Measurements from ENCODE around the gene NRXN3.

NRXN3 gene

DNA sequence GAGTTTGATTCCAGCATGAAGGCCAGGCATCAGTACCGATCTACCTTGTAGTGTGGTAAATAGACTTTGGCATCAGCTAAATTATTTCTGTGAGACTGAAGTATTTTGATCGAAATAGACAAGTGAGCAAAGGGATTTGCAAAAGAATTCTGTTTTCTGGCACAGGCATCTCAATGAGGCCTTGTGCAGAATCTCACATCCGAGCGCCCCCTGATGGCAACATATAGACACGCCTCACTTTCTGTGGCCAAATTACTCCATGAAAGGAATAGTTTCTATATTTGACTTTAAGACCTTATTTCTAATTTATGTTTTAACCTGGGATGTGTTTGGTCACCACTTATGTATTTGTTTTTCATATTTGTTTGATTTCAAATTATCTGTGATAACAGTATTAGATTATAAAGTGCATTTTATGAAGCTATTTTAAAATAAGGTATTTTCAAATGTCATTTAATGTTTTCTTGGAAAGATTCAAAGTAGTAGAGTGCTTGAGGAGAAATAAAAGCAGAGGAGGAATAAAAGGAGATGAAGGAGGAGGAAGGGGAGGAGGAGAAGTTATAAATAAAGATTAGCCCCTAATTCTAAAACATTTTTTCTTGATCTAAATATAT is 731.9 kb downstream of the NRXN3 start:
- Histone ChIP-seq H3K4me3 (ENCODE audit: low read depth in 1 of 2, low read length in 2 of 2) (no peak overlapping the region), H3K4me1 (ENCODE audit: insufficient read depth, low read length) (no peaks in the 10 kb centered on the region), H3K9me3 (ENCODE audit: low read length) (no peaks in the 10 kb centered on the region), H3K9ac (ENCODE audit: low read length) (no peak overlapping the region), H3K36me3 (ENCODE audit: insufficient read depth, low read length) (no peaks in the 10 kb centered on the region), H3K27me3 (ENCODE audit: control insufficient read depth in 1 of 2, insufficient read depth in 2 of 2, low read length in 2 of 2) (no peaks in the 10 kb centered on the region), H3K27ac (ENCODE audit: low read depth, low read length) (no peak overlapping the region)

GRCh38 chr14:78904094-78904493 is 733.9 kb downstream of the NRXN3 start:
- Histone ChIP-seq H3K9ac (ENCODE audit: low read length) (no peak overlapping the region), H3K27me3 (ENCODE audit: control insufficient read depth in 1 of 2, insufficient read depth in 2 of 2, low read length in 2 of 2) (no peaks in the 10 kb centered on the region)

GRCh38 chr14:78917462-78917861 is 747.3 kb downstream of the NRXN3 start:
- H3K27ac ChIP-seq (ENCODE audit: low read depth, low read length), result no peak overlapping the region
- no peak overlapping the region for H3K9ac ChIP-seq (ENCODE audit: low read length)
- no peaks in the 10 kb centered on the region for H3K4me1 ChIP-seq (ENCODE audit: insufficient read depth, low read length)
- no peaks in the 10 kb centered on the region for H3K9me3 ChIP-seq (ENCODE audit: low read length)
- no peak overlapping the region for H3K4me3 ChIP-seq (ENCODE audit: low read depth in 1 of 2, low read length in 2 of 2)
- H3K36me3 ChIP-seq (ENCODE audit: insufficient read depth, low read length), result no peaks in the 10 kb centered on the region
- H3K27me3 ChIP-seq (ENCODE audit: control insufficient read depth in 1 of 2, insufficient read depth in 2 of 2, low read length in 2 of 2), result no peaks in the 10 kb centered on the region

More at GRCh38 chr14:78904094-78904493, 733.9 kb downstream of the NRXN3 start:
- no peak overlapping the region for H3K27ac ChIP-seq (ENCODE audit: low read depth, low read length)
- H3K9me3 ChIP-seq (ENCODE audit: low read length), result no peaks in the 10 kb centered on the region
- no peaks in the 10 kb centered on the region for H3K36me3 ChIP-seq (ENCODE audit: insufficient read depth, low read length)
- no peaks in the 10 kb centered on the region for H3K4me1 ChIP-seq (ENCODE audit: insufficient read depth, low read length)
- H3K4me3 ChIP-seq (ENCODE audit: low read depth in 1 of 2, low read length in 2 of 2), result no peak overlapping the region

DNA sequence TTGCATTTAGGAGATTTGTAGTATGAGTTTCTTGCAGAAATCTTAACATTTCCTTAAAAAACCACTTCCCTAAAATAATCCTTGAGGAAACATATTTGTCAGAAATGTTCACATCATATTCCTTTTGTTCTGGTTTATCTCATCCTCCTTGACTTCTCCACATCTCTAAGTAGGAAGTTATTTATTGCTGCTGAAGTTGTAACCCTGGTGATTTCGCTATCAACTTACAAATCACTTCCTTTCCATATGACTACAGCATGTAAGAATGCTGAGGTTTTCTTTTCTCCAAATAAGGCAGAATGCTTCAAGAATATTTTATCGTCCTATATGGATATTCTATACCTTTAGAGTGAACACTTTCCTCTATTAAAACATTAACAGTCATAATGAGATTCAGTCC is 751.7 kb downstream of the NRXN3 start:
- Histone ChIP-seq H3K9ac (ENCODE audit: low read length) (no peak overlapping the region), H3K4me3 (ENCODE audit: low read depth in 1 of 2, low read length in 2 of 2) (no peak overlapping the region), H3K4me1 (ENCODE audit: insufficient read depth, low read length) (no peaks in the 10 kb centered on the region), H3K27me3 (ENCODE audit: control insufficient read depth in 1 of 2, insufficient read depth in 2 of 2, low read length in 2 of 2) (no peaks in the 10 kb centered on the region), H3K9me3 (ENCODE audit: low read length) (no peaks in the 10 kb centered on the region), H3K27ac (ENCODE audit: low read depth, low read length) (no peak overlapping the region), H3K36me3 (ENCODE audit: insufficient read depth, low read length) (no peaks in the 10 kb centered on the region)

DNA sequence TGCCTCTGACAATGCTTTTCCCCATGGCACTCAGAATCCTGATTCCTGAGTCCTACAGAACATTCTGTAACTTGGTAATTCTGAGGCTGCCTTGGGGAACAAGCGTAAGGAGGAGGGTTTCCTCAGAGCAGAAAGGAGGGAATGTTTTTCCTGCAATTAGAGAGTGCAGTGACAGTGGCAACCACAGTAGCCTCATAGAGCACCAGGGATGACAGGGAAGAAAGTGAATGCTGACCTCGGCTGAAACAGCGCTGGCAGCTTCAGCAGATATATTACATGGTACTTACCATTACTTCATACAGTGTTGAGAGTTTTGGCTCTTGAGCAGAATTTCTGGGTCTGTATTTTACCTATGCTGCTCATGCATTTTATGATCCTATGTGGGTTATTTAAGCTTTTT is 757.1 kb downstream of the NRXN3 start:
- Histone ChIP-seq H3K9ac (ENCODE audit: low read length) (no peak overlapping the region), H3K27ac (ENCODE audit: low read depth, low read length) (no peak overlapping the region), H3K27me3 (ENCODE audit: control insufficient read depth in 1 of 2, insufficient read depth in 2 of 2, low read length in 2 of 2) (no peaks in the 10 kb centered on the region), H3K9me3 (ENCODE audit: low read length) (no peaks in the 10 kb centered on the region), H3K4me1 (ENCODE audit: insufficient read depth, low read length) (no peaks in the 10 kb centered on the region), H3K36me3 (ENCODE audit: insufficient read depth, low read length) (no peaks in the 10 kb centered on the region), H3K4me3 (ENCODE audit: low read depth in 1 of 2, low read length in 2 of 2) (no peak overlapping the region)

DNA sequence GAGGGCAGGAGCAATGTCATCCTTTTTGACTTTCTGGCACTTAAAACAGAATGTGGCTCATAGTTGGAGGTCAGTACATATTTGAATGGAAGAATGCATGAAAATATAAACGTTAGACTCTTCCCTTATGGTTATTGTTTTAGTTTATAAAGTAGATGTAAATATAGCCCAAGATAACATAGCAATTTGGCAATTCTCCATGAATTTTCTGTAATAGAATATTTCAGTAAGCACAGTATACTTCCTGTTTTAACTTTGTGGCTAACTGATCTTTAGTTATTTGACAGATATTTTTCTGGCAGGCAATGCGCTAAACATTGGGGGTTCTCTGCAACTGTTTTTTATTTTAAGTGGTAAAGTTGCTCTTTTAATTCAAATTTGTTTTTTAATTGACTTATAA is 763.0 kb downstream of the NRXN3 start:
- H3K36me3 ChIP-seq (ENCODE audit: insufficient read depth, low read length), result no peaks in the 10 kb centered on the region
- H3K4me3 ChIP-seq (ENCODE audit: low read depth in 1 of 2, low read length in 2 of 2), result no peak overlapping the region
- H3K27me3 ChIP-seq (ENCODE audit: control insufficient read depth in 1 of 2, insufficient read depth in 2 of 2, low read length in 2 of 2), result no peaks in the 10 kb centered on the region
- H3K27ac ChIP-seq (ENCODE audit: low read depth, low read length), result no peak overlapping the region
- no peak overlapping the region for H3K9ac ChIP-seq (ENCODE audit: low read length)
- no peaks in the 10 kb centered on the region for H3K4me1 ChIP-seq (ENCODE audit: insufficient read depth, low read length)
- no peaks in the 10 kb centered on the region for H3K9me3 ChIP-seq (ENCODE audit: low read length)

- H3K36me3 ChIP-seq (ENCODE audit: insufficient read depth, low read length), result no peaks in the 10 kb centered on the region
- no peak overlapping the region for H3K4me3 ChIP-seq (ENCODE audit: low read depth in 1 of 2, low read length in 2 of 2)
- H3K27ac ChIP-seq (ENCODE audit: low read depth, low read length), result no peak overlapping the region
- H3K4me1 ChIP-seq (ENCODE audit: insufficient read depth, low read length), result no peaks in the 10 kb centered on the region
- H3K9ac ChIP-seq (ENCODE audit: low read length), result no peak overlapping the region
- no peaks in the 10 kb centered on the region for H3K27me3 ChIP-seq (ENCODE audit: control insufficient read depth in 1 of 2, insufficient read depth in 2 of 2, low read length in 2 of 2)
- H3K9me3 ChIP-seq (ENCODE audit: low read length), result no peaks in the 10 kb centered on the region
Observed at GRCh38 chr14:78933948-78934524, 763.9 kb downstream of the NRXN3 start.

DNA sequence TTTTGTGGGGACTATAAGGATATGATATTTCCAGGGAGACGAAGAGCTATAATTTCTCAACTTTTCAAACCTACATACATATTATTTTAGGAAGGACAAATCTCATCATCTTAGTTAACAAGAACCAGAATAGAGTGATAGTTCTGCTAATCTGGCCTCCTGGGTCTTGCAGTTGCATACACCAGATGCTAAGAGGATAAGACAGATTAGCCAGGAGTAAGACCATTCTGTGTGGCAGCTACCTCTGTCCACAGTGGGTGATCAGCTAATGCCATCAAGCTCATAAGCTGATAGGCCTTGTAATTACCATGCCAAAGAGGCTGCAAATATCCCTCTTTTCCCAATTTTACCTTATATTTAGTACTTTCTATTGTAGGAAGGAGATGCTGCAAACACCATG is 776.8 kb downstream of the NRXN3 start:
- H3K9me3 ChIP-seq (ENCODE audit: low read length), result no peaks in the 10 kb centered on the region
- H3K27me3 ChIP-seq (ENCODE audit: control insufficient read depth in 1 of 2, insufficient read depth in 2 of 2, low read length in 2 of 2), result no peaks in the 10 kb centered on the region
- H3K9ac ChIP-seq (ENCODE audit: low read length), result no peak overlapping the region
- H3K4me3 ChIP-seq (ENCODE audit: low read depth in 1 of 2, low read length in 2 of 2), result no peak overlapping the region
- no peaks in the 10 kb centered on the region for H3K36me3 ChIP-seq (ENCODE audit: insufficient read depth, low read length)
- no peaks in the 10 kb centered on the region for H3K4me1 ChIP-seq (ENCODE audit: insufficient read depth, low read length)
- H3K27ac ChIP-seq (ENCODE audit: low read depth, low read length), result no peak overlapping the region

DNA sequence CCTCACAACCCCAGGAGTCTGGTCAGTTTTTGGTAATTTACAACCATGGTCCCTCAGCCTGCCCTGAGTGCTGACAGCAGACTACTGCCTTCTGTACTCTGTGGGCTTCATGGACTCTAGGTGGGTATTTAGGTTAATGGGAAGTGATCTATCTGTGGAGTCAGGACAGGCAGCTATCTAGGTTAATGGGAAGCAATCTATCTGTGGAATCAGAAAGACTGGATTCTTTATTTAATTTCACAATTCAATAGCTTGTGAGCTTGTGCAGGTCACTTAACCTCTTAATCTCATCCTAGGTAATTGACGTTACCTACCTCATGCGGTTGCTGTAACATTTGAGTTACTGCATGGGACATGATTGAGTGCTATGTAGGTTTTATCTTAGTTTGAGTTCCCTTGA is 777.5 kb downstream of the NRXN3 start:
- Histone ChIP-seq H3K36me3 (ENCODE audit: insufficient read depth, low read length) (no peaks in the 10 kb centered on the region), H3K4me3 (ENCODE audit: low read depth in 1 of 2, low read length in 2 of 2) (no peak overlapping the region), H3K9me3 (ENCODE audit: low read length) (no peaks in the 10 kb centered on the region), H3K9ac (ENCODE audit: low read length) (no peak overlapping the region), H3K27ac (ENCODE audit: low read depth, low read length) (no peak overlapping the region), H3K4me1 (ENCODE audit: insufficient read depth, low read length) (no peaks in the 10 kb centered on the region), H3K27me3 (ENCODE audit: control insufficient read depth in 1 of 2, insufficient read depth in 2 of 2, low read length in 2 of 2) (no peaks in the 10 kb centered on the region)

- no peaks in the 10 kb centered on the region for H3K36me3 ChIP-seq (ENCODE audit: insufficient read depth, low read length)
- H3K27ac ChIP-seq (ENCODE audit: low read depth, low read length), result no peak overlapping the region
- no peak overlapping the region for H3K4me3 ChIP-seq (ENCODE audit: low read depth in 1 of 2, low read length in 2 of 2)
- no peaks in the 10 kb centered on the region for H3K9me3 ChIP-seq (ENCODE audit: low read length)
- H3K27me3 ChIP-seq (ENCODE audit: control insufficient read depth in 1 of 2, insufficient read depth in 2 of 2, low read length in 2 of 2), result no peaks in the 10 kb centered on the region
- H3K9ac ChIP-seq (ENCODE audit: low read length), result no peak overlapping the region
- H3K4me1 ChIP-seq (ENCODE audit: insufficient read depth, low read length), result no peaks in the 10 kb centered on the region
Observed at GRCh38 chr14:78950649-78951048, 780.5 kb downstream of the NRXN3 start.

- H3K36me3 ChIP-seq (ENCODE audit: insufficient read depth, low read length), result no peaks in the 10 kb centered on the region
Observed at GRCh38 chr14:78951602-78952001, 781.4 kb downstream of the NRXN3 start.

GRCh38 chr14:78959674-78960264 is 789.6 kb downstream of the NRXN3 start:
- H3K27ac ChIP-seq (ENCODE audit: low read depth, low read length), result no peak overlapping the region
- H3K9ac ChIP-seq (ENCODE audit: low read length), result no peak overlapping the region
- no peaks in the 10 kb centered on the region for H3K36me3 ChIP-seq (ENCODE audit: insufficient read depth, low read length)

More at GRCh38 chr14:78951602-78952001, 781.4 kb downstream of the NRXN3 start:
- no peak overlapping the region for H3K4me3 ChIP-seq (ENCODE audit: low read depth in 1 of 2, low read length in 2 of 2)
- no peaks in the 10 kb centered on the region for H3K9me3 ChIP-seq (ENCODE audit: low read length)
- H3K9ac ChIP-seq (ENCODE audit: low read length), result no peak overlapping the region
- no peaks in the 10 kb centered on the region for H3K4me1 ChIP-seq (ENCODE audit: insufficient read depth, low read length)
- no peaks in the 10 kb centered on the region for H3K27me3 ChIP-seq (ENCODE audit: control insufficient read depth in 1 of 2, insufficient read depth in 2 of 2, low read length in 2 of 2)
- no peak overlapping the region for H3K27ac ChIP-seq (ENCODE audit: low read depth, low read length)

More at GRCh38 chr14:78959674-78960264, 789.6 kb downstream of the NRXN3 start:
- Histone ChIP-seq H3K27me3 (ENCODE audit: control insufficient read depth in 1 of 2, insufficient read depth in 2 of 2, low read length in 2 of 2) (no peaks in the 10 kb centered on the region), H3K9me3 (ENCODE audit: low read length) (no peaks in the 10 kb centered on the region), H3K4me3 (ENCODE audit: low read depth in 1 of 2, low read length in 2 of 2) (peak overlapping the region in 1 of 2 donors; percentile 12), H3K4me1 (ENCODE audit: insufficient read depth, low read length) (no peaks in the 10 kb centered on the region)

Data from muscle layer of colon (tissue), 2 donors.